Measurements from ENCODE around the gene FYN. TPM values are rescaled to one million over a fixed set of nuclear protein-coding genes. Genes with fewer than 3 reads are reported as not detected.
A peak's percentile ranks its signal among the peaks of the same experiment; 100 is the strongest.

FYN gene
- total and polyA plus RNA-seq, 10 of the 15 experiments (the other 5 are each of a cell fraction or from before 2014, with no cell fraction given): 51.4 to 247 (median 138) TPM

GRCh38 chr6:111871725-111872400, 1.4 kb downstream of the FYN start:
- Histone ChIP-seq H3K9ac (ENCODE audit: control insufficient read depth, insufficient read depth, low read length) (peak overlapping the region; percentile 66), H3K9me3 (replicated peaks; ENCODE audit: control insufficient read depth, insufficient read depth, low read length) (no peaks in the 10 kb centered on the region), H2AFZ (ENCODE audit: control insufficient read depth, low read depth, low read length) (peak overlapping the region; percentile 41), H3K4me3 (peak overlapping the region; percentile 98), H3K27me3 (replicated peaks in 1 of 2; ENCODE audit: control insufficient read depth in 2 of 2, insufficient read depth in 2 of 2, low read length in 1 of 2) (no peaks in the 10 kb centered on the region), H4K20me1 (ENCODE audit: control insufficient read depth, insufficient read depth) (no peaks in the 10 kb centered on the region), H3K4me2 (ENCODE audit: control insufficient read depth, insufficient read depth) (peak overlapping the region; percentile 88), H3K27ac (ENCODE audit: control insufficient read depth, insufficient read depth) (peak overlapping the region; percentile 76), H3K79me2 (ENCODE audit: control insufficient read depth, insufficient read depth, low read length) (peaks cover 62% of the 10 kb centered on the region), H3K36me3 (ENCODE audit: control insufficient read depth in 2 of 2, insufficient read depth in 2 of 2, low read length in 1 of 2) (peaks cover 0 to 3% of the 10 kb centered on the region in 2 experiments; a peak in 1 of 4 replicates), H3K4me1 (ENCODE audit: control insufficient read depth, insufficient read depth, low read length) (peaks cover 5% of the 10 kb centered on the region)
- ChIA-PET CTCF (interaction anchor here (0.6 to 4.1 kb wide), 7 partner anchors 26 to 389 kb away, joined by 3 to 18 read pairs (median 3); partner anchors contain the start of gene REV3L), SMC1A (ENCODE audit: uncharacterized antibody, unreplicated experiment) (interaction anchor here (0.9 to 9.5 kb wide), 10 partner anchors 14 to 155 kb away, joined by 3 to 65 read pairs (median 4); no protein-coding TSS in a partner anchor), POLR2A (interaction anchor here (0.8 to 1.3 kb wide), 3 partner anchors 26 to 107 kb away, joined by 3 to 4 read pairs (median 3); no protein-coding TSS in a partner anchor), RAD21 (ENCODE audit: unreplicated experiment) (interaction anchor here (0.6 to 4.7 kb wide), 8 partner anchors 26 to 230 kb away, joined by 3 to 49 read pairs (median 5); no protein-coding TSS in a partner anchor)
- no TSS peak for BruUV-seq (replicated peaks)
- DNase-seq (ENCODE audit: low read depth, low spot score) (no peak), ATAC-seq (peak; percentile 5), FAIRE-seq (no peak)
- intact Hi-C loops (cut with micrococcal nuclease; ENCODE audit: unreplicated experiment) (loop anchor here (1.0 to 5.0 kb wide), 6 partner anchors 27 to 171 kb away; no protein-coding TSS in a partner anchor), in situ Hi-C loops (cut with MboI) (no loop called here)
- 3% methylated on average over 12 of the region's 13 CpGs for WGBS (ENCODE audit: insufficient coverage, insufficient replicate concordance, low lambda C conversion rate, missing lambda C conversion rate)
- no peak for TF ChIP-seq E2F8 (IDR thresholded peaks at IDR 0.05; ENCODE audit: low read depth, partially characterized antibody)
- peak; percentile 57 for TF ChIP-seq PBX3 (IDR thresholded peaks at IDR 0.05; ENCODE audit: insufficient replicate concordance, low read depth, low read length)
- no peak for TF ChIP-seq ZNF274 (IDR thresholded peaks at IDR 0.05; ENCODE audit: insufficient read depth, insufficient read length)
- TF ChIP-seq IKZF2 (IDR thresholded peaks at IDR 0.05): 0 out of 4 replicates have a peak, but pooled peaks of 1 of the 2 experiments have one; percentile 13
- 0 out of 2 replicates have a peak, but pooled peaks have one; percentile 45 for TF ChIP-seq MLLT1 (IDR thresholded peaks at IDR 0.05)
- no peak for TF ChIP-seq EP300 (IDR thresholded peaks at IDR 0.05; ENCODE audit: borderline replicate concordance in 1 of 2, control insufficient read depth in 1 of 2, low read depth in 2 of 2, low read length in 2 of 2)
- TF ChIP-seq RBBP5 (conservative IDR thresholded peaks at IDR 0.05): no peak
- no peak for TF ChIP-seq FOXM1 (IDR thresholded peaks at IDR 0.05; ENCODE audit: low read depth, low read length)
- no peak for TF ChIP-seq MXI1 (IDR thresholded peaks at IDR 0.05; ENCODE audit: low read depth, low read length)
- TF ChIP-seq ZNF24 (IDR thresholded peaks at IDR 0.05): no peak
- TF ChIP-seq USF2 (IDR thresholded peaks at IDR 0.05; ENCODE audit: borderline replicate concordance, low read depth, low read length): no peak
- no peak for TF ChIP-seq RB1 (IDR thresholded peaks at IDR 0.05; ENCODE audit: borderline replicate concordance)
- TF ChIP-seq NR2F1 (conservative IDR thresholded peaks at IDR 0.05): no peak
- TF ChIP-seq SRF (IDR thresholded peaks at IDR 0.05; ENCODE audit: low read depth in 2 of 2, low read length in 2 of 2): no peak
- no peak for TF ChIP-seq SMAD5 (IDR thresholded peaks at IDR 0.05; ENCODE audit: low read depth)
- TF ChIP-seq SREBF2 (IDR thresholded peaks at IDR 0.05; ENCODE audit: low read length): no peak
- no peak for TF ChIP-seq TARDBP (IDR thresholded peaks at IDR 0.05; ENCODE audit: borderline replicate concordance)
